B cell (primary cell): ENCODE results near the gene MAD1L1. TPM values are rescaled to one million over a fixed set of nuclear protein-coding genes. Genes with fewer than 3 reads are reported as not detected.

Experiments
- ATAC-seq: fragments of 200-7000 bp; cut with Tn5 transposase; one replicate; pipeline ENCODE4 v1.10.0; 2021; ENCODE audit warnings: low read depth, mild to moderate bottlenecking, moderate number of reproducible peaks, moderate library complexity
- CTCF ChIA-PET: fragments of 350-600 bp; sonication (Branson Sonifier 250); formaldehyde crosslinking; loops from one replicate; lab custom pipeline; 2021; ENCODE audit warnings: antibody characterized with exemption, inconsistent platforms; lab: Charles Lee
- POLR2A ChIA-PET: fragments of 350-600 bp; sonication (Branson Sonifier 250); formaldehyde crosslinking; loops from one replicate; lab custom pipeline; 2021; ENCODE audit warnings: antibody characterized with exemption; lab: Charles Lee
- DNase-seq: peaks from one replicate; pipeline ENCODE4 v3.0.0; 2013
- H2AFZ ChIP-seq: 2 replicates; pipeline ENCODE4 v1.6.1; 2012; ENCODE audit warnings: mild to moderate bottlenecking, low read depth, low read length; ENCODE audit not compliant: insufficient read depth, poor library complexity, severe bottlenecking
- H3K27ac ChIP-seq, 2 donors: 1 replicate in 1 of 2; 2 replicates in 1 of 2; pipeline ENCODE4 v1.5.1; 2012 to 2013; ENCODE audit warnings: low read length in 2 of 2, mild to moderate bottlenecking in 2 of 2, moderate library complexity in 1 of 2
- H3K27me3 ChIP-seq, 4 experiments: fragments of 200-600 bp in 1 of 4; sonication (generic) in 1 of 4; replicated peaks in 1 of 4; 1 replicate in 2 of 4; 2 replicates in 2 of 4; pipeline versions ENCODE4 v1.6.1 to v1.7.0; 2013 to 2016; ENCODE audit warnings: low read length in 3 of 4, mild to moderate bottlenecking in 2 of 4, mixed read lengths in 1 of 4, moderate library complexity in 1 of 4; ENCODE audit not compliant: insufficient read depth in 4 of 4, control insufficient read depth in 3 of 4; ENCODE audit errors: control extremely low read depth in 1 of 4
- H3K36me3 ChIP-seq, 2 experiments: replicated peaks in 1 of 2; 1 replicate in 1 of 2; 2 replicates in 1 of 2; pipeline versions ENCODE4 v1.6.1 to v1.7.1; 2013; ENCODE audit warnings: low read length in 1 of 2; ENCODE audit not compliant: insufficient read depth in 2 of 2, control insufficient read depth in 1 of 2; ENCODE audit errors: control extremely low read depth in 1 of 2, extremely low read depth in 1 of 2
- H3K4me1 ChIP-seq, 2 donors: fragments of 200-600 bp in 1 of 2; sonication (generic) in 1 of 2; 1 replicate in 1 of 2; 2 replicates in 1 of 2; pipeline versions ENCODE4 v1.5.1 to v1.6.1; 2013 to 2017; ENCODE audit warnings: low read length in 2 of 2; ENCODE audit not compliant: control insufficient read depth in 2 of 2, insufficient read depth in 2 of 2
- H3K4me2 ChIP-seq: replicated peaks from 2 replicates; pipeline ENCODE3; 2012; ENCODE audit warnings: mild to moderate bottlenecking, low read depth, low read length; ENCODE audit not compliant: poor library complexity, severe bottlenecking
- H3K4me3 ChIP-seq, 5 experiments: fragments of 200-600 bp in 1 of 5; sonication (generic) in 1 of 5; 1 replicate in 3 of 5; 2 replicates in 2 of 5; pipeline versions ENCODE4 v1.5.1 to v1.7.0; 2011 to 2016; ENCODE audit warnings: low read length in 4 of 5, mild to moderate bottlenecking in 4 of 5, low read depth in 2 of 5, control low read depth in 1 of 5, moderate library complexity in 1 of 5; ENCODE audit not compliant: insufficient read depth in 1 of 5; ENCODE audit errors: control extremely low read depth in 1 of 5, extremely low read depth in 1 of 5
- H3K79me2 ChIP-seq: fragments of 200-600 bp; sonication (generic); one replicate; pipeline ENCODE4 v1.6.0; 2016; ENCODE audit warnings: low read length; ENCODE audit not compliant: control insufficient read depth, insufficient read depth
- H3K9ac ChIP-seq: fragments of 200-600 bp; sonication (generic); 2 replicates; pipeline ENCODE4 v1.6.1; 2017; ENCODE audit warnings: mild to moderate bottlenecking, low read length, moderate library complexity
- H3K9me3 ChIP-seq, 3 donors: one replicate each; pipeline versions ENCODE4 v1.6.1 to v1.7.1; 2013; ENCODE audit warnings: low read length in 2 of 3; ENCODE audit not compliant: control insufficient read depth in 2 of 3, insufficient read depth in 1 of 3; ENCODE audit errors: control extremely low read depth in 1 of 3
- H4K20me1 ChIP-seq: 2 replicates; pipeline ENCODE4 v1.6.0; 2012; ENCODE audit warnings: mild to moderate bottlenecking, low read length; ENCODE audit not compliant: insufficient read depth, control insufficient read depth, poor library complexity, severe bottlenecking
- H3K27ac Mint-ChIP-seq: one replicate; pipeline ENCODE4 v1.8.0; 2021; ENCODE audit warnings: mixed read lengths
- H3K27me3 Mint-ChIP-seq: one replicate; pipeline ENCODE4 v1.8.0; 2021; ENCODE audit warnings: mixed read lengths
- H3K4me1 Mint-ChIP-seq: one replicate; pipeline ENCODE4 v1.8.0; 2021; ENCODE audit warnings: mixed read lengths
- H3K4me3 Mint-ChIP-seq: one replicate; pipeline ENCODE4 v1.8.0; 2021; ENCODE audit warnings: mixed read lengths
- H3K9me3 Mint-ChIP-seq: one replicate; pipeline ENCODE4 v1.8.0; 2022; ENCODE audit warnings: mixed read lengths; ENCODE audit not compliant: insufficient read depth
- EZH2 ChIP-seq: IDR thresholded peaks from 2 replicates; pipeline ENCODE4 v1.6.1; 2012; ENCODE audit warnings: borderline replicate concordance, low read depth, mild to moderate bottlenecking, moderate library complexity, low read length; ENCODE audit not compliant: insufficient read depth, poor library complexity, severe bottlenecking
- WGBS: methylation state at CpG from one replicate; pipeline ENCODE4 v1.1.5; 2013; ENCODE audit warnings: missing lambda C conversion rate; ENCODE audit not compliant: insufficient coverage; 5-methylcytosine and 5-hydroxymethylcytosine counted together
- intact Hi-C: fragments of 100-400 bp; cut with micrococcal nuclease; formaldehyde crosslinking; loops from one replicate; pipeline ENCODE4 v1.10.0; 2022
- polyA plus RNA-seq: library from polyadenylated mRNA; depleted of rRNA; stranded (reverse); fragments of >200 nt; gene quantifications from 2 replicates; pipeline ENCODE4 v1.2.3, GENCODE V29; 2012
- total RNA-seq, 2 donors: library from RNA; stranded (reverse); fragments of 120-200 nt in 1 of 2; gene quantifications; 1 replicate in 1 of 2; 2 replicates in 1 of 2; pipeline versions ENCODE4 v1.2.3 to v1.2.4, GENCODE V29; 2013 to 2022
- TF ChIP-seq, protein P1 (sequence below): fragments of 200-600 bp; IDR thresholded peaks from one replicate; pipeline ENCODE4 v1.8.0; 2022; ENCODE audit warnings: antibody characterized with exemption, mild to moderate bottlenecking

MAD1L1 gene
- total and polyA plus RNA-seq, 2 donors (not counting 1 experiment from before 2014, with no cell fraction given): 86.7 to 110 TPM

DNA sequence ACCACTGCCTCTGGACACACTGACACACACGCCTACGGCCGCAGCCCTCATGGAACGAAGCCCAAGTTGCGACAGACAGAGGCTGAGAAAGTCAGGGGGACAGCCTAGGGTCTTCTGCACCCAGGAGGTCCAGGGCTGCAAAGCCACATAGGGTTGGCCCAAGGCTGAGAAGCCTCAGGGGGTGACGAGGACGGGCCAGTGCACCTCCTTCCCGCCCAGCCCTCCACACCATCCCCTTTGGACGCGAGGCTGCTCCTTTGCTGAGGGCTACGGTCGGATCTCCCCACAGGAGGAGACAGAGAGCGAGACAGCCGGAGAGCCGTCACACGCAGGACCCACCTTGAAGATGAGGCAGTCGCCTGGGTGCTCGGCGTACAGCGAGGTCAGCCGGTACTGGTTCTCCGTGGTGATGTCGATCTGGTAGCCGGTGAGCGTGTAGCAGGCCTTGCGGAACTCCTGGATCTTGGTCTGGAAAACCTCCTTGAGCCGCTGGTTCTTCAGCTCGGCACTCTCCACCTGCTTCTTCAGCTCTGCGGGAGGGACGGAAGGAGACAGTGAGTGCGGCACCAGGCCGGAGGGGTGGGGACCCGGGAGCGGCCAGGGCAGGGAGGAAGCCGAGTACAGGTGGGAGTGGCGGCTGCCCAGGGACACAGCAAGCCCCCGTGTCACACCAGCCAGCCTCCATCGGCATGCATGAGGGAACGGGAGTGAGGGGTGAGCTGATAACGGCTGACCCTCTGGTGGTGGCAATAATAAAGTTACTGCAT is 334.7 kb downstream of the MAD1L1 start:
- POLR2A ChIA-PET: no interaction called here
- intact Hi-C loops: no loop called here

More for the DNA sequence above, 334.7 kb downstream of the MAD1L1 start:
- CTCF ChIA-PET: no interaction called here
- Histone ChIP-seq H3K4me3 (no peak overlapping the region), H3K4me1 (no peaks in the 10 kb centered on the region), H3K27me3 (no peaks in the 10 kb centered on the region), H3K27ac (no peak overlapping the region), H3K9me3 (no peaks in the 10 kb centered on the region), H4K20me1 (peaks cover 47% of the 10 kb centered on the region), H3K36me3 (peaks cover 0 to 35% of the 10 kb centered on the region in 2 experiments), H3K79me2 (peaks cover 17% of the 10 kb centered on the region), H2AFZ (no peak overlapping the region), H3K4me2 (no peak overlapping the region), H3K9ac (no peak overlapping the region)
- DNase-seq (no peak), ATAC-seq (no peak)
- WGBS: 98% methylated on average over 38 of the region's 40 CpGs
- H3K27me3 Mint-ChIP-seq: no peaks in the 10 kb centered on the region
- H3K27ac Mint-ChIP-seq: no peak overlapping the region
- H3K4me3 Mint-ChIP-seq: no peak overlapping the region
- TF ChIP-seq, protein P1, sequence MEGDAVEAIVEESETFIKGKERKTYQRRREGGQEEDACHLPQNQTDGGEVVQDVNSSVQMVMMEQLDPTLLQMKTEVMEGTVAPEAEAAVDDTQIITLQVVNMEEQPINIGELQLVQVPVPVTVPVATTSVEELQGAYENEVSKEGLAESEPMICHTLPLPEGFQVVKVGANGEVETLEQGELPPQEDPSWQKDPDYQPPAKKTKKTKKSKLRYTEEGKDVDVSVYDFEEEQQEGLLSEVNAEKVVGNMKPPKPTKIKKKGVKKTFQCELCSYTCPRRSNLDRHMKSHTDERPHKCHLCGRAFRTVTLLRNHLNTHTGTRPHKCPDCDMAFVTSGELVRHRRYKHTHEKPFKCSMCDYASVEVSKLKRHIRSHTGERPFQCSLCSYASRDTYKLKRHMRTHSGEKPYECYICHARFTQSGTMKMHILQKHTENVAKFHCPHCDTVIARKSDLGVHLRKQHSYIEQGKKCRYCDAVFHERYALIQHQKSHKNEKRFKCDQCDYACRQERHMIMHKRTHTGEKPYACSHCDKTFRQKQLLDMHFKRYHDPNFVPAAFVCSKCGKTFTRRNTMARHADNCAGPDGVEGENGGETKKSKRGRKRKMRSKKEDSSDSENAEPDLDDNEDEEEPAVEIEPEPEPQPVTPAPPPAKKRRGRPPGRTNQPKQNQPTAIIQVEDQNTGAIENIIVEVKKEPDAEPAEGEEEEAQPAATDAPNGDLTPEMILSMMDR: no peak
- no peak for TF ChIP-seq EZH2
- H3K4me1 Mint-ChIP-seq: no peaks in the 10 kb centered on the region
- H3K9me3 Mint-ChIP-seq: no peaks in the 10 kb centered on the region
